Astrocyte of the cerebellum (primary cell): ENCODE measurements around the gene ZCCHC10.

ENCODE experiments used
- DNase-seq: peaks from one replicate; pipeline ENCODE4 v3.0.0-alpha.2; 2011; ENCODE audit warnings: low read depth
- H3K4me3 ChIP-seq: 2 replicates; pipeline ENCODE4 v1.5.1; 2011; ENCODE audit warnings: mild to moderate bottlenecking, low read depth, low read length, moderate library complexity
- CTCF ChIP-seq: IDR thresholded peaks from 2 replicates; pipeline ENCODE4 v1.5.1; 2012; ENCODE audit warnings: low read length, low read depth, moderate library complexity, mild to moderate bottlenecking; ENCODE audit errors: missing control alignments
- in situ Hi-C: cut with HindIII; loops from 2 replicates; pipeline ENCODE4 v1.10.0; 2017; ENCODE audit warnings: low sequenced_read_pairs

ZCCHC10 gene

GRCh38 chr5:132951897-132952296 is 74.5 kb downstream of the ZCCHC10 start:
- no peak for TF ChIP-seq CTCF
- in situ Hi-C loops = no loop called here

GRCh38 chr5:132949136-132949535 is 77.2 kb downstream of the ZCCHC10 start:
- no peak overlapping the region for H3K4me3 ChIP-seq
- no peak for TF ChIP-seq CTCF
- in situ Hi-C loops = no loop called here
- no peak for DNase-seq

More at GRCh38 chr5:132951897-132952296, 74.5 kb downstream of the ZCCHC10 start:
- H3K4me3 ChIP-seq = no peak overlapping the region
- no peak for DNase-seq

- TF ChIP-seq CTCF = no peak
- no peak overlapping the region for H3K4me3 ChIP-seq
- no peak for DNase-seq
- in situ Hi-C loops = no loop called here
Observed at GRCh38 chr5:132947671-132948070, 78.7 kb downstream of the ZCCHC10 start.
